Left ventricle myocardium inferior (tissue), 1 donor: ENCODE data around the gene SH3BP5. TPM values are rescaled to one million over a fixed set of nuclear protein-coding genes. Genes with fewer than 3 reads are reported as not detected.

Experiments used
- DNase-seq: peaks from one replicate; pipeline ENCODE4 v3.0.0-alpha.2; 2020
- H3K27ac ChIP-seq: fragments of 200-600 bp; replicated peaks from 2 replicates; pipeline ENCODE4 v1.8.0; 2021
- H3K27me3 ChIP-seq: fragments of 200-600 bp; 2 replicates; pipeline ENCODE4 v1.8.0; 2021; ENCODE audit warnings: low read depth
- H3K36me3 ChIP-seq: fragments of 200-600 bp; 2 replicates; pipeline ENCODE4 v1.8.0; 2021
- H3K4me1 ChIP-seq: fragments of 200-600 bp; 2 replicates; pipeline ENCODE4 v1.8.0; 2021
- H3K4me3 ChIP-seq: fragments of 200-600 bp; 2 replicates; pipeline ENCODE4 v1.8.0; 2021; ENCODE audit warnings: mild to moderate bottlenecking, moderate library complexity
- H3K9me3 ChIP-seq: fragments of 200-600 bp; replicated peaks from 2 replicates; pipeline ENCODE4 v1.8.0; 2021
- intact Hi-C: fragments of 100-400 bp; cut with micrococcal nuclease; formaldehyde crosslinking; loops from one replicate; pipeline ENCODE4 v1.11.0; 2022
- total RNA-seq: library from RNA; stranded (reverse); fragmentation: NEBNext Ultra II Directional; extraction: Animal tissue kit (Norgen Biotek cat#: 25700); gene quantifications from one replicate; pipeline ENCODE4 v1.2.1, GENCODE V29; 2021
- TF ChIP-seq, protein P1 (sequence below): fragments of 200-600 bp; IDR thresholded peaks from 2 replicates; pipeline ENCODE4 v1.8.0; 2021; ENCODE audit warnings: antibody characterized with exemption, mild to moderate bottlenecking, borderline replicate concordance
- donor health status: DM: no; HTN: yes; CAD: no; lungs with severe emphysema.

Gene SH3BP5
- total RNA-seq, 1 donor from 2014 or later, result 8.8 TPM

DNA sequence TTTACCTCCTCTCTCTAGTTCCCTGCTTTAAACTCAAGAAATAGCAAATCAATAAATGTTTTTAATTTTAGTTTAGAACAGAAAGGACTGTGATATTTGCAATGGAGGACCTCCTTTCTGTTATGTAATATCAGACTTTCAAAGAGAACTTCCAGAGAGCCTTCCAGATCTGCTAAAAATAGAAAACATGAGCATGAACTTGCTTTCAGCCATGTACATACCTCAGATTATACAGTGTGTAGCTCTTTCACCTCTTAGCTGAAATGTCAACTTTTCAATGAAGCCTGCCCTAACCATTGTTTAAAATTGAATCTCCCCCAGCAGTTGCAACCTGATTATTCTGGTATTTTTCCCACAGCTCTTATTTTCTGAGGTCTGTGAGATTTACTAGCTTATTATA is 113.7 kb downstream of the SH3BP5 start:
- Histone ChIP-seq H3K9me3 (no peaks in the 10 kb centered on the region), H3K36me3 (peaks cover 94% of the 10 kb centered on the region), H3K27ac (peak overlapping the region; percentile 78), H3K27me3 (no peaks in the 10 kb centered on the region), H3K4me1 (peaks cover 44% of the 10 kb centered on the region), H3K4me3 (no peak overlapping the region)
- TF ChIP-seq, protein P1, sequence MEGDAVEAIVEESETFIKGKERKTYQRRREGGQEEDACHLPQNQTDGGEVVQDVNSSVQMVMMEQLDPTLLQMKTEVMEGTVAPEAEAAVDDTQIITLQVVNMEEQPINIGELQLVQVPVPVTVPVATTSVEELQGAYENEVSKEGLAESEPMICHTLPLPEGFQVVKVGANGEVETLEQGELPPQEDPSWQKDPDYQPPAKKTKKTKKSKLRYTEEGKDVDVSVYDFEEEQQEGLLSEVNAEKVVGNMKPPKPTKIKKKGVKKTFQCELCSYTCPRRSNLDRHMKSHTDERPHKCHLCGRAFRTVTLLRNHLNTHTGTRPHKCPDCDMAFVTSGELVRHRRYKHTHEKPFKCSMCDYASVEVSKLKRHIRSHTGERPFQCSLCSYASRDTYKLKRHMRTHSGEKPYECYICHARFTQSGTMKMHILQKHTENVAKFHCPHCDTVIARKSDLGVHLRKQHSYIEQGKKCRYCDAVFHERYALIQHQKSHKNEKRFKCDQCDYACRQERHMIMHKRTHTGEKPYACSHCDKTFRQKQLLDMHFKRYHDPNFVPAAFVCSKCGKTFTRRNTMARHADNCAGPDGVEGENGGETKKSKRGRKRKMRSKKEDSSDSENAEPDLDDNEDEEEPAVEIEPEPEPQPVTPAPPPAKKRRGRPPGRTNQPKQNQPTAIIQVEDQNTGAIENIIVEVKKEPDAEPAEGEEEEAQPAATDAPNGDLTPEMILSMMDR, result no peak
- DNase-seq, result no peak
- intact Hi-C loops, result no loop called here

DNA sequence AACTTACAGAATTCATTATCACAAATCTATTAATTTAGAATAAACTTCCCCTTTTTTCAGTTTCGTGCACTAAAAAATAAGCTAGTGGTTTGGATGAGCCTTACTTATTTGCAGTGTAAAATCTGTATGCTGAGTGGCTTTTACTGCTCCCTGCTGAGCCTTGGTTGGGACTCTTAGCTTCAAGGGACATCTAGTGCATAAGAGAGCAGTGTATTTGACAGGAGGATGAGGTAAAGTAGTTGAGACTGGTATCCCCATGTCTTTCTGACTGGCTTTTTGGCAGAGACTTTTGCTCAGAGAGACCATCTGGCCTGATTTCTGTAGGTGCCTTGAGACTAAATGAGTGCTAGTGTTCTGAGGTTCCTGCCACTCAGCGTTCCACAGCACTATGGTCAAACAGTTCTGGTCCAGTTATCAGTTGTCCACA is 114.5 kb downstream of the SH3BP5 start:
- intact Hi-C loops, result no loop called here
- Histone ChIP-seq H3K9me3 (no peaks in the 10 kb centered on the region), H3K4me3 (no peak overlapping the region), H3K4me1 (peaks cover 44% of the 10 kb centered on the region), H3K27ac (peak overlapping the region; percentile 78), H3K36me3 (peaks cover 94% of the 10 kb centered on the region), H3K27me3 (no peaks in the 10 kb centered on the region)
- no peak for DNase-seq
- TF ChIP-seq, protein P1, result no peak

- H3K27ac ChIP-seq, result peak overlapping the region; percentile 78
- peaks cover 44% of the 10 kb centered on the region for H3K4me1 ChIP-seq
- no peaks in the 10 kb centered on the region for H3K9me3 ChIP-seq
- intact Hi-C loops, result no loop called here
- no peak overlapping the region for H3K4me3 ChIP-seq
- H3K36me3 ChIP-seq, result peaks cover 94% of the 10 kb centered on the region
- H3K27me3 ChIP-seq, result no peaks in the 10 kb centered on the region
- no peak for DNase-seq
- TF ChIP-seq, protein P1, result no peak
These were observed 115.2 kb downstream of the SH3BP5 start for GRCh38 chr3:15217011-15217671.

GRCh38 chr3:15216501-15216900 is 115.9 kb downstream of the SH3BP5 start:
- Histone ChIP-seq H3K4me3 (no peak overlapping the region), H3K36me3 (peaks cover 90% of the 10 kb centered on the region), H3K27ac (no peak overlapping the region), H3K9me3 (no peaks in the 10 kb centered on the region), H3K4me1 (peaks cover 44% of the 10 kb centered on the region), H3K27me3 (no peaks in the 10 kb centered on the region)
- no peak for DNase-seq
- TF ChIP-seq, protein P1, result no peak
- intact Hi-C loops, result no loop called here

DNA sequence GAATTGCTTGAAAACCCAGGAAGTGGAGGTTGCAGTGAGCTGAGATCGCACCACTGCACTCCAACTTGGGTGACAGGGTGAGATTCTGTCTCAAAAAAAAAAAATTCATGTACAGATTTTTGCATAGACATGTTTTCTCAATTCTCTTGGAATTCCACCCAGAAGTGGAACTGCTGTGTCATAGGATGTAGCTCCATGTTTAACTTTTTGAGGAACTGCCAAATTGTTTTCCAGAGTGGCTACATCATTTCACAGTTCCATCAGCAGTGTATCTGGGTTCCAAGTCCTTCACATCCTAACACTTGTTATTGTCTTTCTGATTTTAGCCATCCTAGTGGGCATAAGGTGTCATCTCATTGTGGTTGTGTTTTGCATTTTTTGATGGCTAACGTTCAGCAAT is 116.4 kb downstream of the SH3BP5 start:
- intact Hi-C loops, result no loop called here
- Histone ChIP-seq H3K4me1 (peaks cover 45% of the 10 kb centered on the region), H3K4me3 (no peak overlapping the region), H3K27ac (no peak overlapping the region), H3K9me3 (no peaks in the 10 kb centered on the region), H3K27me3 (no peaks in the 10 kb centered on the region), H3K36me3 (peaks cover 85% of the 10 kb centered on the region)
- TF ChIP-seq, protein P1, result no peak
- no peak for DNase-seq
